ENCODE data around the gene CELF4.

CELF4 gene

DNA sequence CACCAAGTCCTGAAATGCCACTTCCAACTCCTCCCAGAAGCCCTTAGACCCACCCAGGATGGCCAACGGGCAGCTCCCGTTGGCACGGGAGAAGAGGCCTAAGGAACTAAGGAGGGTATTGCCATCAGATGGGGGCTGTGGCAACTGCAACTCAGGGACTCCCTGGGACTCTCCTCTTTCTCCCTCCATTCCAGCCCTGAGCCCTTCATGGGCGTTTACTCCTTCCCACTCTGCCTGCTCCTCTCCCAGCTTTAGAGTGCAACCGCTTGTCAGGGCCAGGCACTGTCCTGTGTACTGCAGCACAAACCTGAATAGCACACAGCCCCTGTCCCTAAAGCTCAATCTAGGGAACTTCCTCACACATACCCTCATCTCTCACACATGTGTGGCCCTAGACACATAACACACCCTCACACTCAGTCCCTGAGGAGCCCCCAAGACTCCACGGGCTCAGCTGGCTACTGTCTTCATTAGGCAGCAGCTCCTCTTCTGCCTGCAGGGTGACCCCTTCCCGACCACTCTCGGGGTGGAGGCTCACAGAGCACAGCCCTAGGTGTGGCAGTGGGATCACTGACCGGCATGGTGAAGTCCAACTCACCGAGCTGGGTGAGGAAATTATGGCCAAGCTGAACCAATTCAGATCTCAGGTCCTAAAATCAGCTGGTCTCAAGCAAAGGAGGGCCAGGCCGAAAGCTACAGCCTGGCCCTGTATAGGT, 316.3 kb downstream of the CELF4 start:
- no peak for DNase-seq

DNA sequence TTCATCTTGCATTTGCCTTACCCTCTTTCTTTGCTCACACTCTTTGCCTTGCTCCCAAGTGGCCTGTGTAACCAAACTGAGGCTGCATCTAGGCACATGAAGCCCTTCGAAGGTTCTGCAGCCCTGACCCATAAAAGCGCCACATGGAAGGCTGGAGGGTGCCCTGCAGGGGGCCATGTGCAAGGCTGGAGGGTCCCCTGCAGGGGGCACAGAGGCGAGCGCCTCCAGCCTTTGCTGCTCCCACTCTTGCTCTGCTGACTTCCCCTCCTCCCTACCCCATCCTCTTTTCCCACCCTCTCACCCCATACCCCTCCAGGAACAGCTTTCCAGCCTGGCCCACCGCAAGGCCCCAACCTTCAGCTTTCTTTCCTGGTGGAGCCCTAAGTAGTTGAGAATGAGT, 317.3 kb downstream of the CELF4 start:
- no peak for DNase-seq

DNA sequence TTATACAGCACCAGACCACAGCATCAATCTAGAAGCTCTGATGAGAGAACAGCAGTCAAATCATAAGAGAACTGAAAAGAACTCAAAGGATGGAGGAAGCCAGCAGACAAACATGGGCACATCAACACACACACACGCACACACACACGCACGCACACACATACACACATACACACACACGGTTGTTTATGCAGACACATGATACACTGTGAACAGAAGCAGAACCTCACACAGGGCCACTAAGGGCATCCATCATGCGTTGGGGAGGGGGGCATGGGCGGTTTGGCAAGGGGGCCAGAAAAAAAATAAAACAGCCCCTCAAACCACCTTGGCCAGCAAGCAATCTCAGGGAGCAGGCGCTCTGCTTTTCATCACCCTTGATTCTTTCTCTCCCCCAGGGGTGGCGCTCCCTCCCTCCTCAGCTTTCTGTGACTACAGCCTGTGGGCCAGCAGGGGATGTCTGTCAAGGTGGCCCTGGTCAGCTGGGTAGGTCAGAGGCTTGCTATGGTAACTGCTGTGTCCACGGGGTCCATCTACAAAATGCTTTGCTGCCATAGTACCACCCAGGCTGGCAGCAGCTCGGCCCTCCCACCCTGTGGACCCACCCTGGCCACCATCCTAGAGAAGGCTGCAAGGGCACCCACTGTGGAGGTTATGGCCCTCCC, 318.0 kb downstream of the CELF4 start:
- DNase-seq: no peak

DNA sequence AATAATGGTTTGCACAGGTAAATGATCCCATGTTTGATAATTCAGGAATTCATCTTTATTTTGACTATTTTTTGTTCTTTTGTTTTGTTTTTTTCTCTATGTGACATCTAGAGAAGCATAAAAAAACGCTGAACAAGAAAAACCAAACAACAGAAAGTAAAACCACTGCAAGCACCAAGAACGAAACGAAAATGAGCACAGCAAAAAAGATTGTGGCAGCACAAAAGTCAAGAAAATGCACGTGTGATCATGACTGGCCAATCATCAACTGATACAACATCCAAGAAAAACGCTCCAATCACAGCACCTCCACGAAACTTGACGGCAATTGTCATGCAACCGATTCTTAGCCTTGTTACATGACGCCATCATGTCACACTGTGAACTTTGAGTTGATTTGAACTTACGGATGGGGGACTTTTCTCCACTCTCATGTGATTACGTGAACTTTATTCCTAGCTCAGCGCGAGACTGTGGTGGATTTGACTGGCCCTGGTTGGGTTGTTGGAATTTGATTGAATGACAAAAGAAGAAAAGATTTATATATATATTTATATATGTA, 318.7 kb downstream of the CELF4 start:
- no peak for DNase-seq

DNA sequence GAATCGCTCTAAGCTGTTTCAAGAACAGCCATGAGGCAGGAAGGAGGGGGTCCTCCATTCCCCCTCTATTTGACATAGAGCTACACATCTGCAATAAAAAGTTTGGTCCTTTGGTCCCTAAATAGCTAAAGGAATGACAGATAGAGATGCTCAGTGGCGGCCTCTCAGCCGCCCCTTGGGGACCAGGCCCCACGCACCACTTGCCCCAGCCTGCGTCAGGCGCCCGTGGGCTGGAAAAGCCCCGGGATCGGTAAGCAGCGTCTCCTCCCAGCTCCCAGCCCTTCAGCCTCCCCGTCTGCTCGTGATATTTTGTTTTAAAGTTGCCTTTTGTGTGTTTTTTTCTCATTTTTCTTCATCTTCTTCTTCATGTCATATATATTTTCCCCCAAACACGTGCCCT, 321.0 kb downstream of the CELF4 start:
- no peak for DNase-seq

DNA sequence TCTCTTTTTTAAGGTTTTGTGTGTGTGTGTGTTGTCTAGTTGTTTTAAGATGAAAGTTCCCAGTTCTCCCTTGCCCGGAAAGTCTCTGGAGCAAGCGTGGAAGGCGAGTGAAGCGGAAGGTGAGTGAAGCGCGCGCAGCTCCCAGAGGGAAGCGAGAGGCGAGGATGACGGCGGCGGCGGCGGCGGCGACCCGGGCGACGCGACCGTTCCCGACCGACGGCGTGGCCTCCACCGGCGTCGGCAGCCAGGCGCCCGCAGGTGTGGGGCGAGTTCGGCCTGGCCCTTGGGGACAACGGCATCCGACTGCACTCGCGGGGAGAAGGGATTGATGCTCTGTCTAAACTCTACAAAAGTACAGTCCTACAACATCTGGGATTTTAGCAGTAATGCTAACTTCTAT, 321.9 kb downstream of the CELF4 start:
- DNase-seq: no peak

DNA sequence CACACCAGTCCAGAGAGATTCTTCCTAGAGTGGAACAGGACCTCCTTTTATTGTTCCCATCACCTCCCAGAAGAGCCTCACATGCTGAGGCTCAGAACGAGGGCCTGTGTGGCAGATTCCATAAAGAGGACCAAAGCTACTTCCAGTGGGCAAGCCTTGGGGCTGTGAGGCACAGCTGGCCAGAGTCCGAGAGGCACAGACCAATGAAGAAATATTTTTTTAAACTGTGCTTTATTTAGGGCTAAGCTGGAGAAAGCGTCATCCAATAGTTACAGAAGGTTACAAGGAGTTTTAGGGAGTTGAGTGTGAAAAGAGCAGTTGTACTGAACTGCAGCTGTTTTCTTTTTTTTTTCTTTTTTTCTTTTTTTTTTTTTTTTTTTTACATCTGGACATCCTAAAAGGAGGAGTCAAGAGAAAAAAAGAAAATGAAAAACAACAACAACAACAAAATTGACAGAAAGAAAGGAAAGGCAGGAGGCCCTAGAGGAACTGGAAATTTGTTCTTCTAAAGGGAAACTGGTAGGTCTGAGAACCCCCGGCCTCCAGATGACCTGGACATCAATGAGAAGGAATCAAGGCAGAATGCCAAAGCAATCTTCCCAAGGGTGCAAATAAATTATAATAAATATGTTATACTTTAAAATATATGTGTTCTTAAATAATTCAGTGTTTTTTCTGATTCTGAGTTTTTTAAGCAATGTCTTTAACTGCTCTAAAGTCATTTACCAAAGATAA, 322.6 kb downstream of the CELF4 start:
- no peak for DNase-seq

DNA sequence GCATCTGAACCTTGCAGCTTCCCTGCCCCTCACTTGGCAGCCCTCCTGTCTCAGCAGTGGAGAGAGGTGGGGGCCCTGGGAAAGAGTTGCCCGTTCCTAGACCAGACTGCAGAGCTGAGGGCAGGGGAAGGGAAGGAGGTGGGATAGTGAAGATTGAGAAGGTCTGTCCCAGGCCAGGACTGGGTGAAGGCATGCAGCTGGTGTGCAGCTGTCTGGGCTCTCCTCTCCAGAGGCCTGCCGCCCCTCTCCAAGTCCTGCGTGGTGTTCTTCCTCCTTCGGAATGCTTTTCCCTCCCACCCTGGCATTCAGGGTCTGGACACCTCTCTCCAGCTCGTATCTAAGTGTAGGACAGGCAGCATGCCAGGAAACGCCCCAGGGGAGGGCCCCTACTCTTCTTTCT, 323.5 kb downstream of the CELF4 start:
- DNase-seq: no peak

DNA sequence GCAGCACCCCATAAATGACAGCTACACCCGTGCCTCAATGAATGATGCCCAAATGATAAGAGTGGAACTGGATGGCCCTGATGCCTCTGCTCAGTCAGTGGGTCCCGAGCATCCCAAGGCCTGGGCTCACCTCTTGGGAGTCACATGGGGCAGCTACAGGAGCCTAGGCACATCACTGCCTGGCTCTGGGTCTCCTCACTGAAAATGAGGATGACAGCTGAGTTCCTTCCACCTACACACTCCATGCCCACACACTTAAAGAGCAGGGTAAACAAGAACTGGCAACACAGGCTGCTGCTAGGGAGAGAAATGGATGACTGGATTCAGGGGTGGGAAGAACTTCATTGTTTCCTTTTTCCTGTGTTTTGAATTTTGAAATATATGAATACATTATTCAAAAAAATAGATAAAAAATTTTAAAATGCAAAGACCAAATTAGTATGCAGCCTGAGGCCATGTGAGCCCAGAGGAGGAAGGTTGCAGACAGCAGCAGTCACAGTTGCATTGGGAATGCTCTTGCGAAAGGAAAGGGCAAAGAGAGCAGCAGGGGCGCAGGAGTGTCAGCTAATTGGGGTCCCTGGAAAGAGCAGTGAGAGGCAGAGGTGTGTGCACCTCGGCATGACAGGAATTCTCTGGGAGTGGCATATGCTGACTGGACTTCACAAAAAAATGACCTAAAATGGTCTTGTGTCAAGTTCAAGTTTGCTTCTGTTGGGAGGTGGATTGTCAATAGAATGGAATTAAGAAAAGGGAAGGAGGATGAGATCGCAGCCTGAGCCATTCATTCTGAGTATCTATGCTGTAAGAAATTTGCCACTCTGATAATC, 327.1 kb downstream of the CELF4 start:
- no peak for DNase-seq

DNA sequence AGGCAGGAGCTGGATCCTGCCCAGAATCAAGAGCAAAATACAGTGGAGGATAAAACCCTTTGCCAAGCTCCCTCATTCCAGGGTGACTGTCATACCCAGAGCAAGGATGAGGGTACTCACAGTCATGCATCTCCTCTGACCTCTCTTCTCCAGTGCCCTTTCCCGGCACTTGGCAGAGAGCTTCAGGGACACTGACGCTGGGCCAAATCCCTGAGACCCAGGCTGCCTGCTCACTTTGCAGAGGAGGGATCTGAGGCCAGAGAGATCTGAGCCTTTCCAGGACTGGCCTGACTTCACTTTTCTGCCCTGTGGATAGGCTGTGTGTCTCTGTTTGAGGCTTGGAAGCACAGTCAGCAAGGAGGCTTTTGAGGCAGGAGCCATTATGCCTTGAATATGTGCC, 330.0 kb downstream of the CELF4 start:
- DNase-seq: no peak

DNA sequence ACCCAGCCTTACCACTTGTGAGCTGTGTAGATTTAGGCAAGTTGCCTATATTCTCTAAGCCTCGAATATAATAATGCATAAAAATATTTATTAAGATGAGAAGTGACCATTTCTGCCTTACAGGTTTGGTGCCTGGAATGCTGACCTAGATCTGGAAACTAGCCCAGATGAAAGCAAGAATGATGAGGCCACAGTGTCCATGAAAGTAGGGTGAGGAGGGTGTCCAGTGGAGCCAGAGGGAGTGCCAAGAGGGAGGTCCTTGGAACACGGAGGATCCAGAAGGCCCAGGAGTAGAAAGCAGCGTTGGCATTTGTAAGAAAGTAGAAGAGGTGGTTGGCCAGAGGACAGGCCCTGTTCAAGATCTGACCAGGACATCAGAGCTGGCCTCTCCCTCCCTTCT, 334.3 kb downstream of the CELF4 start:
- DNase-seq: no peak

DNA sequence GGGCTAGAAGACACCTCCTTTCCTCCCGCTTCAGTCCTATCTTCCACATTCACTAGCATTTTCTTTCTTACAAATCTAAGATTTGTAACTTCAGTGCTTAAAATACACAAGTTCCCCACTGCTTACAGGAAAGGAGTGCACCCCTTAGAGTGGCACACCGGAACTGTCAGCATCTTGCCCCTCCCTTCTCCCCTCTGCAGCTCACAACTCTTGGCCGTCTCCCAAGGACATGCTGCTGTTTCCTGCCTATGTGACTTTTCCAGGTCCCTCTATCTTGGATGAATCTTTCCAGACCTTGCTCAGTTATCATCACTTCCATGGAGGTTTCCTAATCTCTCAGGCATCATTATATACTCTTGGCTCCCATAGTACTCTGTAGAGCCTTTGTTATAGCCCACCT, 334.8 kb downstream of the CELF4 start:
- DNase-seq: no peak

DNA sequence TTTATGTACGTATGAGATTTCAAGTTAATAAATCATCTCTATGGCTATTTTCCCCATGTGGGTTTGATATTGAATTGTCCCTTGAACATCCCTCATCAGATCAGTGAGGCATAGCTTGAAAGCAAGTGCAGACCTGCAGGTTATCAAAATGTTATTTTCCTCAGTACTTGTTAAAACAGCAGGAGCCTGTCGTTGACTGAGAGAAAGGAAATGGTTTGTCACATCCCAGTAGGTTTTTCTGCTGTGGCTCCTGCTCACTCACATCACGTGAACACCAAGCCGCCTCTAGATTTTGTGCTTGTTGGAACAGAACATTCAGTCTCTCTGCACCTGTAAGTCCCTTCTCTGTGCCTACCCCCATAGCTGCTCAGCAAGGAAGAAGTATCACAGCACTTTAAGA, 340.3 kb downstream of the CELF4 start:
- DNase-seq: no peak

DNA sequence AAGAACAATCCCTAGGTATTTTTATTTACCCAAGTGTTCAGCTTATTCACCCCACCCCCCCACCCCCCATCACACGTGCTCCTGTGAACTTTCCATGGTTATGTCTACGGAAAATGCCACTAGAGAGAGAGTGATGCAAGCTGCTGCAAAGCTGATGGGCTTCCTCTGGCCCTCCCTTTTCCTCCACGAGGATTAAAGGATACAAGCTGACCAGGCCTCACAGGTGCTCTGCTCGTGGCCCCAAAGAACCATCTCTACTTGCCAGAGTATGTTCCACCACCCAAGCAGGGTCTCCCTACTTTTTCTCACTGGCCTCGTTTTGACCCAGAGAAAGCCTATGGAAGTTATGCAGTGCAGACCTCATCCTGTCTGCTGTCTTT, 342.6 kb downstream of the CELF4 start:
- DNase-seq: no peak

DNA sequence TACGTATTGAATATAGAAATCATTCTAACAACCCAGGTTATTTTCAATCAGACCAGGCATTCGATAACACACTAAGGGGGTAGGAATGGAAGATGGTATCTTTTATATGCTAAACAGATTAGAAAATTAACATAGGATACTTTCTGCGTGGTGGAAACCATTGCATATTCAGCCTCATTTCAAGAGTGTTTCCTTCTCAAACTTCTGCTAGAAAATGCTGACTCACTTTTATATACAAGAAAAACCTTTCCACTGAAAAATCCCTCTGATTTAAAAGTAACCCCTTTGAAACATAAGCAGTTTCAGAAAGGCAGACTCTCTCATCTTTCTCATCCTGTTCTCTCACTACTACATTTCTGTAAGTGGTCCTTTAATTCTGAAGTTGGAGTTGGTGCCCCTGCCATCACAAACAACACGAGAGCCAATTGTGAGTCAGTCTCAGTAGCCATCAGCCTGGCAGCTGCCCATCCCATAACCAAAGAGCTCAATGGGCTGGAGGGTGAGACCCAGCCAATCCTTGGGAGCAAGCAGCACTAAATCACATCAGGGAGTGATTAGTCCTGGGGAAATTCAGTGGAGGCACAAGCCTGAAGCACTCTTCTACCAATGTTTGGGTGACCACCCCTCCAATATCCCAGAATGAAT, 343.1 kb downstream of the CELF4 start:
- DNase-seq: no peak

DNA sequence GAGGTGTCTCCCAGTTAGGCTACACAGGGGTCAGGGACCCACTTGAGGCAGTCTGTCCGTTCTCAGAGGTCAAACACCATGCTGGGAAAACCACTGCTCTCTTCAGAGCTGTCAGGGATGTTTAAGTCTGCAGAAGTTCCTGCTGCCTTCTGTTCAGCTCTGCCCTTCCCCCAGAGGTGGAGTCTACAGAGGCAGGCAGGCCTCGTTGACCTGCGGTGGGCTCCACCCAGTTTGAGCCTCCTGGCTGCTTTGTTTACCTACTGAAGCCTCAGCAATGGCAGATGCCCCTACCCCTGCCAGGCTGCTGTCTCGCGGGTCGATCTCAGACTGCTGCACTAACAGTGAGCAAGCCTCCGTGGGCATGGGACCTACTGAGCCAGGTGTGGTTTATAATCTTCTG, 346.3 kb downstream of the CELF4 start:
- no peak for DNase-seq

DNA sequence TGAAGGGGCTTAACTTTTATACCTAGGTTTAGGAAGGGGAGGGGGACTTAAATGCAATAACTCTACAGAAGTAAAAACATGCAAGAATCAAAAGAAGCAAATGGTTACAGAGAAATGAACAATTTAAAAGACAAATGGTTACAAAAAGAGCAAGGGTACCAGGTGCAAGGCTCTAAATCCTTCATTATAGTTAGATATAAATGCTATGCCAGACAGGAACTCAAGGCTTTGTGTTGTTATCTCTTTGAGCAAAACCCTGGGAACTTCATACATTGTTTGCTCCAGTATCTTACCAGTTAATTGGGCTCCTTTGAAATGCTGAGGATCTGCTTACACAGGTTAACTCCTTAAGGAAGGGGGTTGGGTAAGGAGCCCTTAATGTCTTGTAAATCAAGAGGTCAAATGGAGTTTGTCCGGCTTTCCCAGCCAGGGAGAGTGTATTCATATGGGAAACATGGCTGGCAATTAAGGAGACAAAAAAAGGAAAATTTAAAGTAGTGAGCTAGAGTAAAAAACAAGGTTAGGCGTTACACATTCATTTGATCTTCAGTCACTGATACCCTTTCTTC, 347.5 kb downstream of the CELF4 start:
- DNase-seq: no peak

DNA sequence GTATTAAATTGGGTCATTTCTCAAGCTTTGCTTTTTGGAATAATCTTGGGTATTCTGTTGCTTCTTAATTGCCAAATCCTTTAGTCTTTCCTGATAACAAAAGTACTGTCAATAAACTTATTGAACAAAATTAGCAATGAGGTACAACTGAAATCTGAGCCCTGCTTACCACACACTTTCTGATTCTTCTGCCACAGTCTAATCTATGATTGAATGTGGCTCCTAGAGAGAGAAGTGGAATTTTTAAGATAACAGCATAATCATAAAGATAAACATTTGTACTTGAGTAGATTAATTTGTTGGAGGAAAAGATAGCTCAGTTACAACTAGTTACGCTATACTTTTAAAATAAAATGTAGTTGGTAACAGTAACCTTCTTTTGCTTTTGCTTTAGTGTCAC, 354.8 kb downstream of the CELF4 start:
- no peak for DNase-seq

DNA sequence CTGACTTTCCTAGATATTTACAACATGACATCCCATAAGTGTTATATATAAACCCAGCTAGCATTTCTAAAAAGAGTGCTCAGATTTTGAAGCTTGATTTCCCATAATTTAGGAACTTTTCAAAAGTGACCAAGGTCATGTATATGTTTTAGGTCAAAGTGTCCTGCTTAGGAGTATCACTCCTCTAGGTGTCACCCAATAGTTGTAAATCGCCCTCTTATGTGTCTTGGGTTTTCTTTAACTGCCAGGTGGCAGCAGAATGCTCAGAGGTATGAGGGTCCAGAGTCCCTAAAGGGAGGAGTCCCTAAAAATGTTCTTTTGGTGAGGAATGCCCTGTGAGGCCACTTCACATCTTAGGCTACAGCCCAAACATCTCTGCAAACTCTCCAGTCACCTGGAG, 358.3 kb downstream of the CELF4 start:
- no peak for DNase-seq

DNA sequence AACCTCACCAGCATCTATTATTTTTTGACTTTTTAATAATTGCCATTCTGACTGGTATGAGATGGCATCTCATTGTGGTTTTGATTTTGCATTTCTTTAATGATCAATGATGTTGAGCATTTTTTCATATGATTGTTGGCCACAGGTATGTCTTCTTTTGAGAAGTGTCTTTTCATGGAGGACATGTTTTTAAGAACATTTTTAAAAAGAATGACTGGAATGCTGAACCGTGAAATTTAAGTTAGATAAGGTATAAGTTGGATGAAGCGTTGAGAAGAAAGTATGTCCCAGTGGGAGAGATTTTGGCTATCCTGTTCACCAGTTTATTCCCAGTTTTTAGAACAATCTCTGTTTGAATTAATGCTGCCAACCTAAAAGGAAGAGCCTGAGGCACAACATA, 365.9 kb downstream of the CELF4 start:
- no peak for DNase-seq
